GM19193 (cell line): ENCODE data around the gene SNTG2.

ENCODE experiments used
- POLR2A ChIP-seq: IDR thresholded peaks from 4 replicates; pipeline ENCODE4 v1.6.1; 2011; ENCODE audit not compliant: insufficient read depth, insufficient read length; ENCODE audit errors: extremely low read depth

The SNTG2 gene

DNA sequence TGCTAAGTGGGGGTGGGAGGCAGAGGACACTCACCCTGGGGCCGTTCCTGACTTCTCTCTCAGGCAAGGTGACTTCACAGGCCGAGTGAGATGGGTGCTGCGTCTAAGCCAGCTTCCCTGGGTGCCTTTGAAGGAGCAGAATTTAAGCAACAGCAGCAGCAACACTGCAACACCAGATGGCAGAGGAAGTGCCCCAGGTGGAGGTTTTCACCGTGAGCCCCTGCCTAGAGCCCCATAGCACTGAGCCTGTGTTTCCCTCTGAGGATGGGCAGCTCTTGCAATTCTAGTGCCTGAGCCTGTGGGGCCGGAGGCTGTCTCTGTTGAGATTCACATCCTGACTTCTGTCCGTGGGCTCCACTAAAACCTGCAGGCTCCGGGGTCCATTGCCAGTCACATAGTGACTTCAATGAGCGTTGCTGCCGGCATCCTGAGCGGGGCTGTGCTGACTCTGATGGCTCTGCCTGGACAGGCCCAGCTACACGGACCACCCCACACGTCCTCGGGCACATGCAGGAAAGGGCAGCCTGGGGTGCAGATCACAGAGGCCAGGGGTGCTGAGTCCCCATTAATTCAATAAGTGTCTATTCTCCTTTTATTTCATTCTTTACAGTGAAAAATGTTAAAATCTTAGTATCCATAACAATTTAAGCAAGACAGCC is 218.8 kb downstream of the SNTG2 start:
- TF ChIP-seq POLR2A: no peak

DNA sequence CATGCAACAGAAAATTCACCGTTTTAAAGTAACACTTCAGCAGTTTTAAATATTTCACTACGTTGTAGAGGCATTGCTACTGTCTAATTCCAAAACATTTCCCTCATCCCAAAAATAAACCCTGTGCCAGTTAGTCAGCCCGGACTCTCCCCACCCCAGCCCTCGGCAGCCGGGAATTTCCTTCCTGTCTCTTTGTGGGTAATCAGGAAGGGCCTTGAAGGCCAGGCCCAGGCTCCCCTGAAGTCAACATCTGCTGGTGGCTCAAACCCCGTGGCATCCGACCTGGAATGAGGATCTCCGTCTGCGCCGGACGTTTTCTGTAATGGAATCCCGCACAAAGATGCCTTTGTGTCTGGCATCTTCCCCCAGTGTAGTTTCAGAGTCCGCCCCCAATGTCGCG is 219.6 kb downstream of the SNTG2 start:
- TF ChIP-seq POLR2A: no peak

DNA sequence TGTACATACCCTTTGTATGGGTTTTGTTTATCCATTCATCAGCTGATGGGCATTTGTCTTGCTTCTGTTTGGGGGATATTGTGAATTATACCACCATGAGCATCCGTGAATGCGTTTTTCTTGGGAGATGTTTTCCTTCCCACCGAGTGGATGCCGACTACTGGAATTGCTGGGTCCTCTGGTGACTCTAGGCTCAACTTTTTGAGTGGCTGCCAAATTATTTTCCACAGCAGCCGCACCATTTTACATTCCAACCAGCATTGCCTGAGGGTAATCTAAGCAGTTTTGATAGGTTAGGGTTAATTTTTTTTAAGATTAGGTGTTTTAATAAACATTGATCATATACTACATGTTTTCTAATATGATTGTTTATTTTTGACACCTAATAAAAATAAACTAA is 220.1 kb downstream of the SNTG2 start:
- no peak for TF ChIP-seq POLR2A

DNA sequence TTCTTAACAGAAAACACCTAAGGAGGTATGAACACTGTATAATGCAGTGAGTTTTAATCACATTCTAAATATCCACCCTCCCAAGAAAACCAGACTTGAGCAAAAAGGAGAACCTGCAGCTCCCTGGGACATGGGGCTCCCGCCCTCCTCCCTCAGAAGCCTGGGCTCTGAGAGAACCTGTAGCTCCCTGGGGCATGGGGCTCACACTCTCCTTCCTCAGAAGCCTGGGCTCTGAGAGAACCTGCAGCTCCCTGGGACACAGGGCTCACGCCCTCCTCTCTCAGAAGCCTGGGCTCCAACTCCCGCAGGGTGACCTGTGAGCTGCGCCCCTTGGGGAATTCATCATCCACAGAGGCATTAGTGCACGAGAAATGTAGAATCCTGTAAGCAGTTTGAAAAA is 222.9 kb downstream of the SNTG2 start:
- no peak for TF ChIP-seq POLR2A

DNA sequence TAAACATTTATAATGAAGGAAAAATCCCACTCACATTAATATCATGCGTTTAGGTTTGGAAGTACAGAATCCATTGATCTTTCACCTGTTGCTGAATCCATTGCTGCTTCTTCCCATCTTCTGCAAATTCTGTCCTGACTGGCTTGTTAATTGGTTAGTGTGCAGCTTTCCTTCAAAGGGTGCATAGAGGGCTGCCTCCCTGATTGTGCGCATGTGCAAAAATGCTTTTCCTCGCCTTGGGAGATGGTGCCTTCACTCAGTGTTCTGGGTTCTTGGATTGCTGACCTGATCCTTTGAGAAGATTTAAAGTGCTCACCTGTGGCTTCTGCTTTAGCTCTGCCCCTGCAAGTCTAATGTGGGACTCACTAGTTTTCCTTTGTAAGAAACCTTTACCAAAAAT is 231.2 kb downstream of the SNTG2 start:
- TF ChIP-seq POLR2A: no peak

DNA sequence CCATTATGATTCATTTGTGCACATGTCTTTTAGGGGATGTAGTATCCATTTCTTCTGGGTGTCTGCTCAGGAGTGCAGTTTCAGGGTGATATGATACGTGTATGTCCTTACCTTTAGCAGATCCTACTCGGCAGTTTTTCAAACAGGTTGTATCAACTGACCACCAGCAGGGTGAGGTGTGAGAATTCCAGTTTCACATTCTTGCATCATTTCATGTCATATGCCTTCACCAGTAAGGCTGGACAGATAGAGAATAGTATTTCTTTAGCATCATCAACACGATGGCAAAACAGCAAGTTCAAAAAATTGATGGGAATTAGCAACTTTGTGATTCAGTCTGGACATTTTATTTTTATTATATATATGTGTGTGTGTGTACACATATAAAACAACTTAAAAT is 232.7 kb downstream of the SNTG2 start:
- TF ChIP-seq POLR2A: no peak

DNA sequence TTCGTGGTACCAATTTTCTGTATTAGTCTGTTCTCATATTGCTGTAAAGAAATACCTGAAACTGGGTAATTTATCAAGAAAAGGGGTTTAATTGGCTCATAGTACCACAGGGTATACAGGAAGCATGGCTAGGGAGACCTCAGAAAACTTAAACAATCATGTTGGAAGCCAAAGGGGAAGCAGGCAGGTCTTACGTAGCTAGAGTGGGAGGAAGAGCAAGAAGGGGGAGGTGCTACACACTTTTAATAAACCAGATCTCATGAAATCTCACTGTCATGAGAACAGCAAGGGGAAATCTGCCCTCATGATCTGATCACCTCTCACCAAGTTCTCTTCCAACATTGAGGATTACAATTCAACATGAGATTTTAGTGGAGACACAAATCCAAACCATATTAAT is 235.8 kb downstream of the SNTG2 start:
- no peak for TF ChIP-seq POLR2A

DNA sequence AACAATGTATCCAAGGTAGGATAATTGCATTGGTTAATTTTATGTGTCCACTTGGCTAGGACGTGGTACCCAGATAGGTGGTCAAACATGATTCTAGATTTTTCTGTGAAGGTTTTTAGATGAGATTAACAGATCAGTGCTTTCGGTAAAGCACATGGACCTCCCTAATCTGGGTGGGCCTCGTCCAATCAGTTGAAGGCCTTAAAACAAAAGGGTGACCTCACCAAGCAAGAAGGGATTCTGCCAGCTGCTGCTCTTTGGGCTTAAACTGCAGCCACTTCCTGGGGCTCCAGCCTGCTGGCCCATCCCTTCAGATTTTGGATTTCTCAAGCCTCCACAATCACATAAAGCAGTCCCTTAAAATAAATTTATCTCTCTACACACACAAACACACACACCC is 236.5 kb downstream of the SNTG2 start:
- TF ChIP-seq POLR2A: no peak

DNA sequence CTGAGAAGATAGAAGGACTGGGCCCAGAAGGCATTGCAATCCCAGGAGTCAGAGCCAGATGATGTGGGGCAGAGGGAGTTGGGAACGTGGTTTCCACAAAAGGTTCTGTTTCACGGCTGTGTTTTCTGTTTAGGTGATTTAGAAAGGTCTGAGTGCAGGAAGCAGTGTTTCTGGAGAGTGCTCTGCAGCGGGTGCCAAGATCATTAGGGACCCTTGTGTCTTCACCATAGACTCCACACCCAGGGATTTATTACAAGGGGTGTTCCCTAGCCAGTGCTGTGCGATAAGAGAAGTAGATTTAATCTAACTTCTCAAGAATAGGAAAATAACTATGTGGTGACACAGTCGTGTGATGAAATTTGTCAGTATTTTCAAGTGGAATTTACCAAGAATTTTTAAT is 241.5 kb downstream of the SNTG2 start:
- TF ChIP-seq POLR2A: no peak

DNA sequence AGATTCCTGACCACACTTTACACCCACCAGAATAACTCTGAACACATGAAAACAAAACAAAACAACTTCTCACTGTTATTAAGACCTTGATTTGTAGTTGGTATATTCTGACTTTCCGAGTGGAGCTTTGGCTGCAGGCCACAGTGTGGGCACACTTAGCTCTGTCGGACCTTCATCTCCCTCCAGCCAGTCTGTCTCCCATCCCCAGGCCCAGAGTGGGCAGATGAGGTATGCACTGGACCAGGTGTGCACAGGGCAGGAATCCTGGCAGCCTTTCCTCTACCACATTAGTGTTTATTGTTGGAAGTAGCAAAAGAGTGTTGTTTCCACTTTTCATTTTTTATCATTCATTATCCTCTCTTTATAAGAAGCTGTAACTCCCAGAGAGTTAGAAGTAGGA is 243.2 kb downstream of the SNTG2 start:
- no peak for TF ChIP-seq POLR2A

DNA sequence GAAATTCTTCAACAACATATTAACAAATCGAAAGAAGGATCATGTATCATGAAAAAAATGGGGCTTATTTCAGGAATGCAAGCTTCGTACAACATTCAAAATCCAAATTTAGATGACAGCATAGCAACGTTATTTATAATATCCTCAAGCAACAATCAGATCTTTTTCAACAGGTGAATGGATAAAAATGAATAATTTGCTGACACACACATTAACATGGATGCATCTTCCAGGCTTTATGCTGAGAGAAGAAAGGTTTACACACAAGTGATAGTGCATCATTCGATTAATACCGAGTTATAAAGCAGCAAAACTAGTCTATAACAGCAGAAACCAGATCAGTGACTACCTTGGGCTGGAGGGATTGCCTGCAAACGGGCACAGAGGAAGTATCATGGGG is 253.1 kb downstream of the SNTG2 start:
- no peak for TF ChIP-seq POLR2A

DNA sequence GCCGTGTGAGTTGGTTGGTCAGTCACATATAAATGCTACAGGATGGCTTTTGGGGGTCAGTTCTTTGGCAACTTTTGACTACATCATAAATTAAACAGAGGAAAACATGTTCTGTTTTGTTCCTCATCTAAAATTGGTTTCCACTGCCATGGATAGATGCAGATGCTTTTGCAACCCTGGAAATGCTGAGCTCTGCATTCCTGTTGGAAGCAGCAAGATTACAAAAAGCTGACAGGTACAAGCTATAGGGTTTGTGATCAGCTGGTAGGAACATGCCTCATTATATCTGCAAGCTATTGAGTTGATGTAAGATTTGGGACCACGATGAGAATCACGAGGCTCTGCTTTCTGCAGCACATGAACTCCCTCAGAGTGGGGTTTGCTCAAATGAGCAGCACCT is 255.2 kb downstream of the SNTG2 start:
- no peak for TF ChIP-seq POLR2A

DNA sequence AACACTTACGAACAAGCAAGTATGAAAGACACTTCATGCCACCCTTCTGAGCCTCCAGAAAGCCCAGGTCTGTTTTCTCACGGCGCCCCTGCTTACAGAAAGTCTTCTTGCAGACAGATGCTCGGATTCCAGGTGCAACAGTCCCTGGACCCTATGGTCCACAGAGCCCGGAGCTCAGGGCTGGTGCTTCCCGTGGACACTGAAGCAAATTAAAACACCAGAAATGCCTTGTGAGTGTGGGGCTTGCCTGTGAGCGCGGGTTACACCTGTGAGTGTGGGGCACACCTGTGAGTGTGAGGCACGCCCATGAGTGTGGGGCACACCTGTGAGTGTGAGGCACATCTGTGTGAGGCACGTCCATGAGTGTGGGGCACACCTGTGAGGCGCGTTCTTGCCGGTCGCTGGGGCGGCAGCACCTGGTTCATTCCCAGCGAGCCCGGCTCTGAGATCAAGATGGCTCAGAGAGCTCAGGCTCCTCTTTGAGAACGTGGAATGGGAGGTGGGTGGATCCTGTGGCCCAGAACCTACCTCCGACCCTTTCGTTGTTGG is 257.4 kb downstream of the SNTG2 start:
- TF ChIP-seq POLR2A: no peak

DNA sequence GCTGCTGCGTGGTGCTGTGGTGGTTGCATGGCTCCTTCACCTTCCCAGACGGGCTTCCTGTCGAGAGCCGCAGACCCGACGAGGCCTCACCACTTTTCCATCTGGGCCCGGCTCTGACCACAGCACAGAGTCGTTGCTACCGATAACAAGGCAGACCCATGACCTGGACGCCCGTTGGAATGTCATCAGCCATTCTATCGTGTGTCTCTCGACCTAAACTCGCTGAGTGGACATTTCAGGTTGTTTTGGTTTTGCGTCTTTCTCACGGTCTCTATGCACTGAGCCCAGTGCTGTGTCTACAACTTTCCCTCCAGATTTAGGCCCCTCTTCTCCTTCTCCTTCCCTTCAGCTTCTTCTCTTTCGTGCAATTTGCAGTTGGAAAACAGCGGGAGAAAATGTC is 257.9 kb downstream of the SNTG2 start:
- no peak for TF ChIP-seq POLR2A

DNA sequence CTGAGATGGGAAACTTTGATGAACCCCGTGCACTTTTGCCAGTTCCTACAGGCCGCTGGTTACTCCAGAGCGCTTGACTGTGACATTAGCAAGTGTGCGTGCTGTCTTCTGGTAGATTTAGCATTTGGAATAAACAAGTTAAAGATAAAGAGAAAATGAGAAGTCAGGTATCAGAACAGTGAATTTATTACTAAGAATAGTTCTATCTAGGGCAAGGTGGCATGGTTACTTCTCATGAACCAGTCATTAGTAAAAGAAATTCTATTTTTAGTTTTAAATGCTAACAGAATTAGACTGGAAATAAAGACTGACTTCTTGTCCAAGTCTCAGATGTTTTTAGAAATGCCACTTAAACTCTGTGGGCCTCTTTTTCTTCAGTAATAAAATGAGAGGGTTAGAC is 258.6 kb downstream of the SNTG2 start:
- TF ChIP-seq POLR2A: no peak

DNA sequence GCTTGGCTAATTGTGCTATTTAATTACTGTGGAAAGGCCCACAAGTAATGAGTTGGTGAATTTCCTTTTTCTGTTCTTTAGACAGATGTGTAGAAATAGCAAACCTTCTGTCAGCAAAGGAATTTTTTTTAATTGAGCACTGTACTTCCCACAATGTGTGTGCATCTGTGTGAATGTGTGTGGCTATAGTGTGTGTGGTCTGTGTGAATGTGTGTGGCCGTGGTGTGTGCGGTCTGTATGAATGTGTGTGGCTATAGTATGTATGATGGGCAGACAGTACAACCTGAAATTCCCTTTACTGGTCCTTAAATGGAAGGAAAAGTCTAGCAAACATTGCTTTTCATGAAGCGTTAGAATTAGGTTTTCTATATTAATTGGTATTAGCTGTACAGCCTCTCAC is 259.1 kb downstream of the SNTG2 start:
- TF ChIP-seq POLR2A: no peak

DNA sequence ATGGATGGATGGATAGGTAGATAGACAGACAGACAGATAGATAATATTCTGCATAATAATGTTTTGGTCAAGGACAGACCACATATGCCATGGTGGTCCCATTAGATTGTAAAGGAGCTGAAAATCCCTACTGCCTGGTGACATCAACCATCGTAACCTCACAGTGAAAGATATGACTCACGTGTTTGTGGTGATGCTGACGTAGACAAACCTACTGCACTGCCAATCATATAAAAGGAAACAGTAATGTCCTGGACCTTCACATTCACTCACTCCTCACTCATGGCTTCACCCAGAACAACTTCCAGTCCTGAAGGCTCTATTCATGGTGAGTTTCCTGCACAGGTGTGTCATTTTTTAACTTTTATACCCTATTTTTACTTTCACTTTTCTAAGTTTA is 259.7 kb downstream of the SNTG2 start:
- TF ChIP-seq POLR2A: no peak
